ENCODE data around the gene PTH2R. TPM values are rescaled to one million over a fixed set of nuclear protein-coding genes. Genes with fewer than 3 reads are reported as not detected.

PTH2R gene
- total RNA-seq (2021) (not detected in 2 replicates), Bru-seq, nascent RNA (percentile 22 among the genes with signal in this experiment), BruChase-seq, experiment 1, labeled RNA remaining after a 2-hour chase (percentile 15 among the genes with signal in this experiment), BruChase-seq, experiment 2, labeled RNA remaining after a 6-hour chase (percentile 11 among the genes with signal in this experiment)
- long read RNA-seq, result 0 reads

- DNase-seq, result no peak
- ChIA-PET CTCF (interaction anchor here (0.6 to 0.7 kb wide), 2 partner anchors 924 to 1562 kb away, joined by 3 to 4 read pairs; no protein-coding TSS in a partner anchor), POLR2A (ENCODE audit: unreplicated experiment) (no interaction called here)
- Histone ChIP-seq H3K4me1 (replicated peaks; ENCODE audit: insufficient read depth) (no peaks in the 10 kb centered on the region), H3K4me2 (no peak within 1 kb of the TSS), H3K27me3 (ENCODE audit: insufficient read depth, low read depth) (no peaks in the 10 kb centered on the region), H3K9me3 (ENCODE audit: insufficient read depth, low read depth) (no peaks in the 10 kb centered on the region), H4K20me1 (ENCODE audit: insufficient read depth) (no peaks in the 10 kb centered on the region), H3K36me3 (ENCODE audit: low read depth) (no peaks in the 10 kb centered on the region), H3K4me3 (no peak within 1 kb of the TSS), H3K79me2 (ENCODE audit: low read depth) (no peaks in the 10 kb centered on the region), H3K9me2 (ENCODE audit: insufficient read depth) (no peaks in the 10 kb centered on the region), H3K27ac (no peak within 1 kb of the TSS), H3F3A (ENCODE audit: insufficient read depth, low read depth) (no peaks in the 10 kb centered on the region), H2AFZ (no peak within 1 kb of the TSS)
- no peak for TF ChIP-seq EZH2 (IDR thresholded peaks at IDR 0.05; ENCODE audit: low read depth)
- TF ChIP-seq, protein P1, sequence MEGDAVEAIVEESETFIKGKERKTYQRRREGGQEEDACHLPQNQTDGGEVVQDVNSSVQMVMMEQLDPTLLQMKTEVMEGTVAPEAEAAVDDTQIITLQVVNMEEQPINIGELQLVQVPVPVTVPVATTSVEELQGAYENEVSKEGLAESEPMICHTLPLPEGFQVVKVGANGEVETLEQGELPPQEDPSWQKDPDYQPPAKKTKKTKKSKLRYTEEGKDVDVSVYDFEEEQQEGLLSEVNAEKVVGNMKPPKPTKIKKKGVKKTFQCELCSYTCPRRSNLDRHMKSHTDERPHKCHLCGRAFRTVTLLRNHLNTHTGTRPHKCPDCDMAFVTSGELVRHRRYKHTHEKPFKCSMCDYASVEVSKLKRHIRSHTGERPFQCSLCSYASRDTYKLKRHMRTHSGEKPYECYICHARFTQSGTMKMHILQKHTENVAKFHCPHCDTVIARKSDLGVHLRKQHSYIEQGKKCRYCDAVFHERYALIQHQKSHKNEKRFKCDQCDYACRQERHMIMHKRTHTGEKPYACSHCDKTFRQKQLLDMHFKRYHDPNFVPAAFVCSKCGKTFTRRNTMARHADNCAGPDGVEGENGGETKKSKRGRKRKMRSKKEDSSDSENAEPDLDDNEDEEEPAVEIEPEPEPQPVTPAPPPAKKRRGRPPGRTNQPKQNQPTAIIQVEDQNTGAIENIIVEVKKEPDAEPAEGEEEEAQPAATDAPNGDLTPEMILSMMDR (conservative IDR thresholded peaks at IDR 0.05), result no peak
- intact Hi-C loops (cut with micrococcal nuclease; ENCODE audit: unreplicated experiment), result loop anchor here (10.0 kb wide), 1 partner anchor 1008 kb away; no protein-coding TSS in a partner anchor
- BruUV-seq (replicated peaks), result no TSS peak
Observed at GRCh38 chr2:208406474-208407451, at the start of gene PTH2R. TSS of gene PTH2R (plus strand) at chr2:208406792. CDS start at chr2:208407044, 252 bp downstream.

GRCh38 chr2:208356846-208357574 lies 49.6 kb upstream of the PTH2R start:
- no peaks in the 10 kb centered on the region for H3K9me3 ChIP-seq (ENCODE audit: insufficient read depth, low read depth)
- H3K9me2 ChIP-seq (ENCODE audit: insufficient read depth), result no peaks in the 10 kb centered on the region
- no peaks in the 10 kb centered on the region for H4K20me1 ChIP-seq (ENCODE audit: insufficient read depth)
- no peaks in the 10 kb centered on the region for H3K27me3 ChIP-seq (ENCODE audit: insufficient read depth, low read depth)
- ChIA-PET POLR2A (ENCODE audit: unreplicated experiment) (no interaction called here), CTCF (no interaction called here)
- H3F3A ChIP-seq (ENCODE audit: insufficient read depth, low read depth), result no peaks in the 10 kb centered on the region
- no peak overlapping the region for H2AFZ ChIP-seq
- H3K36me3 ChIP-seq (ENCODE audit: low read depth), result no peaks in the 10 kb centered on the region
- intact Hi-C loops (cut with micrococcal nuclease; ENCODE audit: unreplicated experiment), result no loop called here
- no peak overlapping the region for H3K27ac ChIP-seq
- TF ChIP-seq, protein P1 (conservative IDR thresholded peaks at IDR 0.05), result no peak
- no peak for TF ChIP-seq EZH2 (IDR thresholded peaks at IDR 0.05; ENCODE audit: low read depth)
- H3K4me3 ChIP-seq, result no peak overlapping the region
- H3K4me2 ChIP-seq, result no peak overlapping the region
- H3K79me2 ChIP-seq (ENCODE audit: low read depth), result no peaks in the 10 kb centered on the region
- DNase-seq, result no peak
- H3K4me1 ChIP-seq (replicated peaks; ENCODE audit: insufficient read depth), result no peaks in the 10 kb centered on the region
- BruUV-seq (replicated peaks), result no TSS peak

Data from PC-9 (cell line).